SHP77 treated with DMSO at 0.1 percent for 48 hours (cell line): ENCODE results near the gene GHITM.
"Not testable (repeated sequence)": the region's sequence is repeated elsewhere in the genome, so short reads cannot be mapped to it uniquely, and the experiment has no call there.

ENCODE experiments used
- DNase-seq: peaks from one replicate; lab custom pipeline; 2025; lab: John Stamatoyannopoulos, UW

GHITM gene, protein sequence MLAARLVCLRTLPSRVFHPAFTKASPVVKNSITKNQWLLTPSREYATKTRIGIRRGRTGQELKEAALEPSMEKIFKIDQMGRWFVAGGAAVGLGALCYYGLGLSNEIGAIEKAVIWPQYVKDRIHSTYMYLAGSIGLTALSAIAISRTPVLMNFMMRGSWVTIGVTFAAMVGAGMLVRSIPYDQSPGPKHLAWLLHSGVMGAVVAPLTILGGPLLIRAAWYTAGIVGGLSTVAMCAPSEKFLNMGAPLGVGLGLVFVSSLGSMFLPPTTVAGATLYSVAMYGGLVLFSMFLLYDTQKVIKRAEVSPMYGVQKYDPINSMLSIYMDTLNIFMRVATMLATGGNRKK

DNA sequence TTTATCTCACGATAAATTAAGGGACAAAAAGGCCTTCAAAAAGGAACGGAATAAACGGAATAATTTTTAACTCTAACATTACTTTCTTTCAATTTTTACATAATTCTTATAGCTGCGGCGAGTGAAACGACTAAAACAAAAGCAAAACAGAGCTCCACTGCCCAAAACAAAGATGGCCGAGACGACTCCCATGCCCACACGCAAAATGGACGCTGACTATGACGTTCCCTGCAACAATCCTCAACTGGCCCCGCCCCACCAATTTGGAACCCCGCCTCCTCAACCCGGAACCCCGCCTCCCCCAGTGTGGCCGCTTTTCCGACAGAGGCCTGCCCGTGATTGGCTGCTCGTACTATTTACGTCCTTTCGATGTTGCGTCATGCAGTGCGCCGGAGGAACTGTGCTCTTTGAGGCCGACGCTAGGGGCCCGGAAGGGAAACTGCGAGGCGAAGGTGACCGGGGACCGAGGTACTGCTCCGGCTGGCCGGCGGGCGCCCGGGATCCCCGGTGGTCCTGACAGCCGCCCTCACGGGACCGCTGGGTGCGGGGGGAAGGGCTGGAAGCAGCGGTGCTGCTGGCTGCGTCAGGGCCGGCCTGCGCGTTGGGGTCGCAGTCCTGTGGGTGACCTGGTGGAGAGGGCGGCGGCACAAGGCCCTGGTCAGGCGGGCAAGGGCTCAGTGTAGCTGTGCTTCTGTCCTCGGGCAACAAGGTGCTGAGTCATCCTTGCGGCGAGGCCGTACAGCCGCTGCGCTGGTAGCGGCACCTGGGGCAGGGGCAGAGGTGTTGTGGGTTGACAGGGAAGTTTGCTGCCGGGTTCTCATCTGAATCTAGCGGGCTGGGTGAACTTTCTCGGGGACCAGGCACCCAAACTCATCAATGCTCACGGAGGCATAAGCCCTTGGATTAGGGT is at the start of gene GHITM:
Gene GHITM (plus strand): TSS at position 384 of the 910 bp plus-strand sequence. CDS start 1,992 bp downstream, outside the sequence.
- DNase-seq: peak; percentile 63

DNA sequence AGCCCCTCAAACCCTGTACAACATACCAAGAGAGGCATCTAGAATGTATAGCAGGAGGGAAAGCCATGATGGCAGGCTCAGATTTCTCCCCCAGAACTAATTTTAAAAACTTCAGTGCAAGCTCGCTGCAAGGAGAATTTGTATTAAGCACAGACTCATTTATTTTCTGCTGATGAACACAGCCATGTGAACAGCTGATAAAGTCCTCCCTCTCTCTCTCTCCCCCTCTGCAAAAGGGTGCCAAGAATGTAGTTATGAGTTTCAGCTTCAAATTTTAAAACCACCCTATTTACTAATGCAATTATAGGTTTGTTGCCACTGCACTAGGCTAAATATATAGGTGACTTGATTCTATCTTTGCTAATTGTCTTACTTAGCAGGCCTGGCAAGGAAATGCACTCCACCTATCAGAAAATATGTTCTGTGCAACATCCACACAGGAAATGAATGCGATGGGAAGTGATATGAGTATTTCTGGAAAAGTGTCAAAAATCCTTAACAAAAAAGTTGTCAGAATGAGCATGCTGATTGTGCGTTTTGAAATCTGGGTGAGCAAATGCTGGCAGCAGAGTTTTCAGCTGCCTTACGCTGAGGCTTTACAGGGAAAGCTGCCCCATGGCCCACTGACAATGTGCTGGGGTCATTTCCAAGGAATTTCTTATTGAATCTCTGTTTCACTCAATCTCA is 43.4 kb upstream of the GHITM start:
- no peak for DNase-seq

DNA sequence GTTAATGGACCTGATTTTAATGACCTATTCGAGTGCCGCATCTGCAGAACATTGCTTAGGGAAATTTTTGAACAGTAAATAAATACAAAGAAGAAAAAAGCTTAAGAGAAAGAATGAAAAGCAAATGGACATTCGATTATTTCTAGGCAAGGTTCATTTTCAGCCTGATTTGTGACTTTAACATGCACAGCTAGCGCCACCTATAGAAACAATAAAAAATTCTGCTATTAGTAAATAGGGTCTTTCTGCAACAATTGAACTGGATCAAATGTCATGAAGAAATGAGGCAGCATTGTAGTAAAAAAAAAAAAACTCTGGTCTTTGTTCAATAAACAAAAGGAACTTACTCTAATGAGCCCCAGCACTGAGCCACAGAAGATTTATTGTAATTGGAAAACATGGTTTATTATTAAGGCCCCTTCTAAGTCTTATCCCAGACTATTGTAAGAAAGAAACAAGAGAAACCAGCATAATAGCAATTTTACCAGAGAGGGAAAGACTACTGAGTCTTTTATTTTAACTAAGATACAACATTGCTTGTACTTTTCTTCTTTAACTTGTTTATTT is 41.4 kb upstream of the GHITM start:
- DNase-seq: no peak

DNA sequence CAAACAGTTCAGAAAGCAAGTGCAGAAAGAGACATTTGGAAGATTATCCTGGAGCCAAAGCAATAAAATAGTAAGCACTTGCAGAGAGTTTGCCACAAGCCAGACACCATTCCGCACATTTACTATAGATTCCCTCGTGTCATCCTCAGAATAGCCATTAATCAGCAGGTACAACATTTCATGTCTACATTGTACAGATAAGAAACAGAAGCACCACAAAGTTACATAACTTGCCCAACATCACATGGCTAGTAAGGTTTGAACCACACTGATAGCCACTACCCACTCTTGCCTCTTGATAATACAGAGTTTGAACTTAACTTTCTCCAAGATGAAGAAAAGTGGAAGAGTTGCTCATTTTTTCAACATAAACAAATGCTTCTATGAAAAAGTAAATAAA is 40.6 kb upstream of the GHITM start:
- no peak for DNase-seq

DNA sequence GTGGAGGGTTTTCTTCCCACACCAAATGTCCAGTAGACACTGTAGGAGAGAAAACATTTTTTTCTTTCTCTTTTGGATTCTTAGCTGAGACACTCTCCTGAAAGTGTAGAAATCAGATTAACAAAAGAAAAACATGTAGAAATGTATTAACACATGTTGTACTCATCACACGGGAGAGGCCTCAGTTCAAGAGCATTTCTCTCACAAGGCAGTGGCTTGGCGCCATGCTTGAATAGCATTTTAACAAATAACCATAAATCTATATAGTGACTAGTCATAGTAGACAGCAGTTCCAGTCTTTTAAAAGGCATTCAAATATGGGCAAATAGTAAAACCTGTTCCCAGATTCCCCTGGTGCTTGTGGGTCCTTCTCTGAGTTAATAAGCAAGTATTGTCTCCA is 38.3 kb upstream of the GHITM start:
- DNase-seq: no peak

DNA sequence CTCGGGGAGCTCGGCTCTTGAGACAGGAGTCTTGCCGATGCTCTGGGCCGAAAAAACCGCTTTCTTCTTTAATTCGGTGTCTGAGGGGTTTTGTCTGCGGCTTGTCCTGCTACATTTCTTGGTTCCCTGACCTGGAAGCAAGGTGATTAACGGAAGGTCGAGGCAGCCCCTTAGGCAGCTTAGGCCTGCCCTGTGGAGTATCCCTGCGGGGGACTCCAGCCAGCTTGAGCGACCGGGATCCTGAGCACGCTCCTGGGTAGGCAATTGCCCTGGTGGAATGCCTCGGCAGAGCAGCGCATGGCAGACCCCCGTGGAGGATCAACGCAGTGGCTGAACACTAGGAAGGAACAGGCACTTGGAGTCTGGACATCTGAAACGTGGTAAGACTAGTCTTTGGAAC is 30.5 kb upstream of the GHITM start:
- DNase-seq: no peak

DNA sequence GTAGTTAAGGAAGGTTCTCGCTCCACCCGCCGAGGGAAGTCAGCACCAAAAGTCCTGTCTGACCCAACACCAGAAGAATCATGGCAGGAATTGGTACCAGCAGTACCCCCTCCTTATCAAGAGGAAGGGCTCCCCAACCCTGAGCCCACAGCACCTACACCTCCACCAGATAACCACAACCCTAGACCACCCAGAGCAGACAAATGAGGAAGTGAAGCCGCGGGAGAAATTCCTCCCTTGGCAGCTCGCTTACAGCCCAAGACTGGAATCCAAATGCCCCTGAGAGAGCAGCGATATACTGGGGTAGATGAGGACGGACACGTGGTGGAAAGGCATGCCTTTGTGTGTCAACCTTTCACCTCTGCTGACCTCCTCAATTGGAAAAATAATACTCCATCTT is 29.5 kb upstream of the GHITM start:
- not testable (repeated sequence) for DNase-seq

DNA sequence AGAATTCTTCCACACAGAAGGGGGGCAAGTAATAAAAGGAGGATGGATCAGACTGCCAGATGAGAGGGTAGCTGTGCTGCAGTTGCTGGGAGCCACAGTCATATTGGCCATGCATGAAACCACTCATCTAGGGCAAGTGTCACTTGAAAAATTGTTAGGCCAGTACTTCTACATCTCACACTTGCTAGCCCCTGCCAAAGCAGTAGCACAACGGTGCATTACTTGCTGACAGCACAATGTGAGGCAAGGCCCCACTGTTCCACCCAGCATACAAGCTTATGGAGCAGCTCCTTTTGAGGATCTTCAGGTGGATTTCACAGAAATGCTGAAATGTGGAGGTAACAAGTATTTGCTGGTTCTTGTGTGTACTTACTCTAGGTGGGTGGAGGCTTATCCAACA is 25.8 kb upstream of the GHITM start:
- DNase-seq: not testable (repeated sequence)

DNA sequence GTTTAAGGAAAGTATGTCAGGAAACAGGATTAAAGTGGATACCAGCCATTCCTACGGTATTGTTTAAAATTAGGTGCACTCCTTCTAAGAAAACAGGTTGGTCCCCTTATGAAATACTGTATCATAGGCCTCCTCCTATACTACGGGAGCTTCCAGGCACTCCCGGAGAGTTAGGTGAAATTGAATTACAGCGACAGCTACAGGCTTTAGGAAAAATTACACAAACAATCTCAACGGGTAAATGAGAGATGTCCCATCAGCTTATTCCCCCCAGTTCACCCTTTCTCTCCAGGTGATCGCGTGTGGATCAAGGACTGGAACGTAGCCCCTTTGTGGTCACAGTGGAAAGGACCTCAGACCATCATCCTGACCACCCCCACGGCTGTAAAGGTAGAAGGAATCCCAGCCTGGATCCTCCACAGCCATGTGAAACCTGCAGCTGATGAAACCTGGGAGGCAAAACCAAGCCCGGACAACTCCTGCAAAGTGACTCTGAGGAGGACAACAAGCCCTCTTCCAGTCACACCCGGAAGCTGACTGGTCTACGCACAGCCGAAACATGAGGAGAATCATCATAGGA is 25.1 kb upstream of the GHITM start:
- no peak for DNase-seq

DNA sequence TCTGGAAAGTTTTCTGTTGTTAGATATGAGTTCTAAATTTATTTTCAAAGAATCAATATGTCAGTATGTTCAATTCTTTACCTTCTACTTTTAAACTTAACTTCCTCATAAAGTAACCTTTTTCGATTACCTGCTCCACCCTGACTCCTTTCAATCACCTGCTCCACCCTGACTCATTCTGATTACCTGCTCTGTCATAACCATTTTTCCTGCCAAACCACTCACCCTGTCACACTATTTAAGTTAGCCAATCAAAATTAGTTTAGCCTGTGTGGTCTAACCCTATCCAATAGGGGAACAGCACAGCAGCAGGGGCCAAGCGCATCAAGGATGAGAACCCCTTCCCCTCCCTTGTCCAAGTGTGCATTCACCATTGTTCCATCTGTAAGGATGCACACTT is 22.1 kb upstream of the GHITM start:
- not testable (repeated sequence) for DNase-seq

DNA sequence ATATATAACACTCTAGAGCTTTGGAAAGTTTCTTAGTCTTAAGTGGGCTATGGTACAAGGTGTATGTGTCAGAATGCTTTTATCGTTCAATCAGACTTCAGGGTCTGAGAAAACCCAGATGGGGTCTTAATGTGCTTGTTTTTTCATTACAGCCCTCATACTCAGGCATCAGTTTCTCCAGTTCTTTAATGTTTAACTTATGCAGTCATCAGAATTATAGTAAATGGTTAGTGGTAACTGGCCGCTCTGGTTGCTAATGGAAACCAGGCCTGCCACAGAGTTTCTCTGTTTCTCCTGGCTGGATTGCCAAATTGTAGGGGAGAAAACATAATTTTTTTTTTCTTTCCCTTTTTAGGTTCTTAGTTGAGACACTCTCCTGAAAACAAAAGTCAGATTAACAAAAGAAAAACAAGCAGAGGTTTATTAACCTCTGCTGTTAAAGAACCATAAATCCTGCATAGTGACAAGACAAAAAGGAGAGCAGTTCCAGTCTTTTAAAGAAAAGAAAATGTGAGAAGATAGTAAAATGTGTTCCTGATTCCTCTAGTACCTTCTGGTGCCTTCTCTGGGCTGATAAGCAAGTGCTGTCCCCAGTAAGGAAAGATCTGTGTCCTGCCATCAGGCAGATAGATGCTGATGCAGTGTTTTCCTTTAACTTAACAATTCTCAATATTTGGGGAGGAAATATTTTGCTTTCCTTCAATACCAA is 21.5 kb upstream of the GHITM start:
- no peak for DNase-seq

DNA sequence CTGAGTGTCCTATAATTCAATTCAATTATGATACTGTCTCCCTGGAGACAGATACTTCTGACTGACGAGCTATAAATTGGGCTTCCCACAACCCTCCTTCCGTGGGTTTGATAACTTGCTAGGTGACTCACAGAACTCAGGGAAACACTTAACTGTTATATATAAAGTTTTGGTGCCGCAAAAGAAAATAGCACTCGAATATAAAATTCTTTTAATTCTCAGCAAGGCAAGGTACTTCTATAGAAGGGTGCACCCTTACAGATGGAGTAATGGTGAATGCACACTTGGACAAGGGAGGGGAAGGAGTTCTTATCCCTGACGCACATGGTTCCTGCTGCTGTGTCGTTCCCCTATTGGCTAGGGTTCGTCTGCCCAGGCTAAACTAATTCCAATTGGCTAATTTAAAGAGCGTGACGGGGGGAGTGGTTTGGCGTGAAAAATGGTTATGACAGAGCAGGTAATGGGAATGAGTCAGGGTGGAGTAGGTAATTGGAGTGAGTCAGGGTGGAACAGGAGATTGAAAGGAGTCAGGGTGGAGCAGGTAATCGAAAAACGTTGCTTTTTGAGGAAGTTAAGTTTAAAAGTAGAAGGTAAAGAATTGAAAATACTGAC is 20.8 kb upstream of the GHITM start:
- DNase-seq: no peak

DNA sequence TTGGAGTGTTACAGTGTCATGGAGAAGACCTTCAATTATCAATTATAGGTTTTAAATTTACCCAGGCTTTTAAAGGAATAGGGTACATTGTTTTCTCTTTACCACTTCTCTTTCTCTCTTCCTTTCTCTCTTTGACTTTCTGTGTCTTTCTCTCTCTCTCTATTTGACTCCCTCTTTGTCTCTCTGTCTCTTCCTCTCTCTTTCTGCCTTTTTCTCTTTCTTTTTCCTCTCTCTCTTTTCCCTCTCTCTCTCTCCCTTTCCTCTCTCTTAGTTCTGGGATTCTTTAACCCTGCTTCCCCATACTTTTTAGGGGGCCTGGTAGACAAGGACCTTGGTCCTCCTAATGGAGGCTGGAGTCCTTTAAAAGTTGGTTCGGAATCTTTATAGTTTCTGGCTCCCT is 15.9 kb upstream of the GHITM start:
- DNase-seq: no peak

DNA sequence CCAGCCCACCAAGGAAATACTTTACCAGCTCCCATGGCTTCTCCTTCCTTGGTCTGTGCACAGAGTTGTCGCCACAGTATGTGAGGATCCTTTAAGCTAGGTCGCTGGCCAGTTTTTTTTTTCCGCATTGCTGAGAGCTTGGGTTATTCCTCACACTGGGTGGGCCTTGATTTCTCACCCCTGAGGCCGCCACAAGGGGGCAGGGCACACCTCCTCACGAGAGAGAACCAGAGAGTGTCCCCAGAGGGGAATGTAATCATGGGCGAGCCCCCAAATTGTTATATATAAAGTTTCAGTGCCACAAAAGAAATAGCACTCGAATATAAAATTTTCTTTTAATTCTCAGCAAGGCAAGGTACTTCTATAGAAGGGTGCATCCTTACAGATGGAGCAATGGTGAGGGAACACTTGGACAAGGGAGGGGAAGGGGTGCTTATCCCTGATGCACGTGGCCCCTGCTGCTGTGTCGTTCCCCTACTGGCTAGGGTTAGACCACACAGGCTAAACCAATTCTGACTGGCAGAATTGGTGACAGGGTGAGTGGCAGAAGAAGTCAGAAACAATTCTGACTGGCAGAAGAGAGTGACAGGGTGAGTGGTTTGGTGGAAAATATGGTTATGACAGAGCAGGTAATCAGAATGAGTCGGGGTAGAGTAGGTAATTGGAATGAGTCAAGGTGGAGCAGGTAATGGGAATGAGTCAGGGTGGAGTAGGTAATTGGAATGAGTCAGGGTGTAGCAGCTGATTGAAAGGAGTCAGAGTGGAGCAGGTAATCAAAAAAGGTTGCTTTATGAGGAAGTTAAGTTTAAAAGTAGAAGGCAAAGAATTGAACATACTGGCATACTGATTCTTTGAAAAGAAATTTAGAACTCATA is 13.2 kb upstream of the GHITM start:
- DNase-seq: not testable (repeated sequence)

DNA sequence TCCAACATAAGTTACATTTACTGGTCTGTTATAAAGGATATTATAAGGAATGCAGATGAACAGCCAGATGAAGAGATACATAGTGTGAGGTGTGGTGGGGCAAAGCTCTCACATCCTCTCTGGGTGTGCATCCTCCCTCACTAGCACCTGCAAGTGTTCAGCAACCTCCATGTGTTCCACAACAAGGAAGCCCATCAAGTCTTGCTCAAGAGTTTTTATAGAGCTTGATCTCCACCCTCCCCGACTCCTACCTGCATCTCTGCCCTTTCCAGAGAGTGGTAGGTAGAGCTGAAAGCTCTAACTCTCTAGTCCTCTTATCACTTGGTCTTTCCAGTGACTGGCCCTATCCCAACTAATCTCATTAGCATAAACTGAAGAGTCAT is 12.5 kb upstream of the GHITM start:
- no peak for DNase-seq

DNA sequence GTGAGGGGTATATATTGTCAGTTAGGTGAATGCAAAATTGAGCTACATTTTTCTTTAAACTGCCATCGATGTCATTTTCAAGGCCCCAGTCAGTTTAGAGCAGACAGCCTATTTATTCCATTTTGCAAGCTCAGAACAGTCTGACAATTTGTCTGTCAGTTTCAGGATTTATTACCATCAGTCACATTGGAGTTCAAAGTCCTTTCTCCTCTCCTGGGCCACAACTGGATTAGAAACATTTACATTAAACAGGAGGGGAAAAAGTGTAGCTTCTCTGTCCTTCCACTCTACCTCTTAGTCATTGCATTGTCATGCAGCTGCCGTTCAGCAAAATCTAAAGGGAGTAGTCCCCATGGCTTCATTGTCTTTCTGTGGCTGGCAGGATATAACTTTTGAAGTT is 3.5 kb upstream of the GHITM start:
- no peak for DNase-seq

DNA sequence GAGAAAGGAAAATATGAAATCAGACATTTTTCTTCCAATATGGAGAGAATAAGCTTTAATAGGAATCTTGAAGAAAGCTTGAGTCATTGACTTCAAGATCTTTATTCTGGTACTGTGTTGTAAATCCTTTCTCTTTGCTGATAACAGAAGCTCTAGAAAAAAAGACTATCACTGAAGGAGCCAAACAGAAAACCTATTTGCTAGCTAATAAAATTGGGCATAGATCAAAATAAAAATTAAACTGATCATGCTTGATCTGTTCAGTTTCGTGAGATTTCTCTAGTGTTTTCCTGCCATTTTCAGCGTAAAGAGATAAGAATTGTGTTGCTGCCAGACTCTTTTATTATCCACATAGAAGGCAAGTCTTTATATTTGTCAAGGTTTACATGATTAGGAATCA is 1.5 kb upstream of the GHITM start:
- no peak for DNase-seq

DNA sequence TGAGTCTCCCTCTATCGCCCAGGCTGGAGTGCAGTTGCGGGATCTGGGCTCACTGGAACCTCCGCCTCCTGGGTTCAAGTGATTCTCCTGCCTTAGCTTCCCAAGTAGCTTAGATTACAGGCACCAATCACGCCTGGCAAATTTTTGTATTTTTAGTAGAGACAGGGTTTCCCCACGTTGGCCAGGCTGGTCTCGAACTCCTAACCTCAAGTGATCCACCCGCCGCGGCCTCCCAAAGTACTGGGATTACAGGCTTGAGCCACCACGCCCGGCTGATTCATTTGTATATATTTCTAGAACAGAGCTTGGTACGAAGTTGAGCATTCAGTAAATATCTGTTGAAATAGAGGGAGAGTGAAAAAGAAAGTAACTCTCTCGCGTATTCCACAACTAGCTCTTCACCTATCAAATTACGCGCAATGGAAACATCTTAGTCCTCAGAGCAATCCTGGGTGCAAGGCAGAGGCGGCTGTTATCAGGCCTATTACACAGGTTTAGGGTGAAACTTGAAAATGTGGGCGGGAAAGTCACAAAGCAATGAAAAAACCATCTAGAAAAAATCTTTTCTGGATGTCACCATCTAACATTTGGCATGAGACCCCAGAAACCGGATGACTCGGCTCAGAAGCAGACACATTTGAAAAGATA is 707 bp upstream of the GHITM start:
- no peak for DNase-seq

DNA sequence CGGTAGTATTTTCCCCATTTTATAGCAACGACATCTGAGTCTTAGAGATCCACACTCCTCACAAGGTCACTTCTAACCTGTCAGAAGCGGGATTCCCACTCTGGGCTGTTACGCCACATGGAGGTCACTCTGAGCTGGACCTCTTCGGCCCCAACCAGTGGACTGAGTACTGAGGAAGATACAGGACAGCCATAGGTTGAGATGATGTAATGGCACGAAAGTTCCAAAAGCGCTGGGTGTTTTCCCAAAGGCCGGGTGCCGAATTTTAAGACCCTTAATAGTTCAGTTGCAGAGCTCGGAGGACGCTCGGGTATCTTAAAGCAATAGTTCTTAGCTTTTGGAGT is 699 bp downstream of the GHITM start:
- DNase-seq: no peak

DNA sequence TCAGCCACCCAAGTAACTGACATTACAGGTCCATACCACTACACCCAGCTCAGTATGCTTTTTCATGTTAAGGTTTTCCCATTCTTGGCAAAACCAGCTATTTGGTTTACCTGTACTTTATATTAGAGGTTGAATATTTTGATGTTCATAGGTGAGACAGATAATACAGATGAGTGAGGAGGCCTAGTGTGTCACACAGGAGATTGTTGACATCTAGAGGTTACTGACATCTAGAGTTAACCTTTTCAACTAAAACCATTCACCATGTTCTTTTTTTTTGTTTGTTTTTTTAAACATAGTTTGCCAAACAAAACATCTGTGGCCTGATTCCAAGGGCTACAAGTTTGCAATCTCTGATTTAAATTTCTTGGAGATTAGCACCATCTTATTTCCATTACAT is 8.0 kb downstream of the GHITM start:
- DNase-seq: no peak
